OCI-LY3 (cell line): Measurements from ENCODE around the gene WNT7B.

Experiments used
- H2AFZ ChIP-seq: fragments of 200-600, 300-600 bp; shearing (Covaris generic); 2 replicates; pipeline ENCODE4 v1.6.0; 2014; ENCODE audit warnings: antibody characterized with exemption, low read depth, low read length
- H3K27ac ChIP-seq: fragments of 200-600, 300-600 bp; sonication (generic); 2 replicates; pipeline ENCODE4 v1.5.1; 2014; ENCODE audit warnings: mild to moderate bottlenecking, low read length, moderate library complexity, mixed read lengths
- H3K27me3 ChIP-seq: fragments of 200-600, 300-600 bp; sonication (generic); 2 replicates; pipeline ENCODE4 v1.6.1; 2014; ENCODE audit warnings: low read depth, low read length, mixed read lengths
- H3K36me3 ChIP-seq: fragments of 200-600, 300-600 bp; sonication (generic); replicated peaks from 2 replicates; pipeline ENCODE3; 2014; ENCODE audit warnings: low read depth, low read length, mixed read lengths
- H3K4me1 ChIP-seq: fragments of 300-600, 200-600 bp; sonication (generic); 2 replicates; pipeline ENCODE4 v1.6.1; 2014; ENCODE audit warnings: low read length, mixed read lengths
- H3K4me2 ChIP-seq: fragments of 200-600, 300-600 bp; sonication (generic); 2 replicates; pipeline ENCODE4 v1.6.1; 2014; ENCODE audit warnings: low read length, mixed read lengths
- H3K4me3 ChIP-seq: fragments of 300-600, 200-600 bp; sonication (generic); 2 replicates; pipeline ENCODE4 v1.5.1; 2014; ENCODE audit warnings: antibody characterized with exemption, mild to moderate bottlenecking, low read length, moderate library complexity
- H3K79me2 ChIP-seq: fragments of 300-600, 200-600 bp; shearing (Covaris generic); 2 replicates; pipeline ENCODE4 v1.6.1; 2014; ENCODE audit warnings: mild to moderate bottlenecking, low read length, mixed read lengths
- H3K9ac ChIP-seq: fragments of 300-600, 200-600 bp; shearing (Covaris generic); 2 replicates; pipeline ENCODE4 v1.6.0; 2014; ENCODE audit warnings: mild to moderate bottlenecking, low read length, moderate library complexity
- H3K9me3 ChIP-seq: fragments of 200-600, 300-600 bp; shearing (Covaris generic); 2 replicates; pipeline ENCODE4 v1.6.1; 2014; ENCODE audit warnings: low read length, mixed read lengths; ENCODE audit not compliant: insufficient read depth
- H4K20me1 ChIP-seq: fragments of 200-600, 300-600 bp; sonication (generic); 2 replicates; pipeline ENCODE4 v1.6.1; 2016; ENCODE audit warnings: low read length, mixed read lengths; ENCODE audit not compliant: insufficient read depth
- EZH2phosphoT487 ChIP-seq: fragments of 200-600 bp; shearing (Covaris generic); IDR thresholded peaks from 2 replicates; pipeline ENCODE4 v1.6.1; 2018; ENCODE audit warnings: antibody characterized with exemption, mixed run types, low read depth
- TF ChIP-seq, protein P1 (sequence below): fragments of 200-600, 300-600 bp; sonication (generic); IDR thresholded peaks from 2 replicates; pipeline ENCODE4 v1.5.1; 2014; ENCODE audit warnings: antibody characterized with exemption, low read length, low read depth

The WNT7B gene

DNA sequence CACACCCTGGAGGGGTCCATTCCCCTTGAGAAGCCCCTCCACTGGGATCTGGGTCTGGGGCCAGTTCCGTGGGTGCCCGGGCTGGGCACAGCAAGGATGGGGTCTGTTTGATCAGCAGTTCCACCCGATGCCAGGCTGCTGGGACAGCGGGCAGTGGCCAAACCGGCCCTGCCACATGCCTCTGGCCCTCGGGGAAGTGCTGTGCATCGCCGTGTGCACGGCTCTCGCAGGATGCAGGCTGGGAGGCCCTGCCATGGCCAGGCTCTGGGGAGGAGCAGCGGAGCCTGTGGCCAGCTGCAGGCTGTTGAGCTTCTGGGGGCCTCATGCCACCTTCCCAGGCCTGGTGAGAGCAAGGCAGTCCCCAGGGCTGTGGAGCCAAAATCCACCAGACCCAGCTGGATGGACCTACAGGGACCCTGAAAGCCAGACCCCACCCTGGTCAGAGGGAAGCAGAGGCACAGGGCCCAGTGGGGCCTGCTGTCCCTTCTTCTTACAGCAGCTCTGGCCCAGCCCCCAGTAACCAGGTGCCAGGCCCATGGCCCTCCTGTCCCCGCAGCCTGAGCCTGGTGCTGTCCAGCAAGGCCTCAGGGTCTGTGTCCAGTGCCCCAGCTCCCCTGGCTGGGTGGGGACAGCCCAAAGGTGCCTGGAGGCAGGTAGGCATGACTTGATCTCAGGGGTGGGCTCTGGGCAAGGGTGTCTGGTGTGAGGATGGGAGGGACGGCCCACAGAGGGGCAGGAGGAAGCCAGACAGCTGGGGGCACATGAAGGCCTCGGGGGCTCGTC, 57.3 kb downstream of the WNT7B start:
- no peaks in the 10 kb centered on the region for H4K20me1 ChIP-seq
- no peaks in the 10 kb centered on the region for H3K4me1 ChIP-seq
- no peak overlapping the region for H3K27ac ChIP-seq
- H3K9ac ChIP-seq = no peak overlapping the region
- H3K9me3 ChIP-seq = no peaks in the 10 kb centered on the region
- H3K79me2 ChIP-seq = no peaks in the 10 kb centered on the region
- peaks cover 6% of the 10 kb centered on the region for H3K27me3 ChIP-seq
- H3K4me3 ChIP-seq = no peak overlapping the region
- no peak overlapping the region for H3K4me2 ChIP-seq
- H3K36me3 ChIP-seq = no peaks in the 10 kb centered on the region
- TF ChIP-seq EZH2phosphoT487 = no peak
- TF ChIP-seq, protein P1, sequence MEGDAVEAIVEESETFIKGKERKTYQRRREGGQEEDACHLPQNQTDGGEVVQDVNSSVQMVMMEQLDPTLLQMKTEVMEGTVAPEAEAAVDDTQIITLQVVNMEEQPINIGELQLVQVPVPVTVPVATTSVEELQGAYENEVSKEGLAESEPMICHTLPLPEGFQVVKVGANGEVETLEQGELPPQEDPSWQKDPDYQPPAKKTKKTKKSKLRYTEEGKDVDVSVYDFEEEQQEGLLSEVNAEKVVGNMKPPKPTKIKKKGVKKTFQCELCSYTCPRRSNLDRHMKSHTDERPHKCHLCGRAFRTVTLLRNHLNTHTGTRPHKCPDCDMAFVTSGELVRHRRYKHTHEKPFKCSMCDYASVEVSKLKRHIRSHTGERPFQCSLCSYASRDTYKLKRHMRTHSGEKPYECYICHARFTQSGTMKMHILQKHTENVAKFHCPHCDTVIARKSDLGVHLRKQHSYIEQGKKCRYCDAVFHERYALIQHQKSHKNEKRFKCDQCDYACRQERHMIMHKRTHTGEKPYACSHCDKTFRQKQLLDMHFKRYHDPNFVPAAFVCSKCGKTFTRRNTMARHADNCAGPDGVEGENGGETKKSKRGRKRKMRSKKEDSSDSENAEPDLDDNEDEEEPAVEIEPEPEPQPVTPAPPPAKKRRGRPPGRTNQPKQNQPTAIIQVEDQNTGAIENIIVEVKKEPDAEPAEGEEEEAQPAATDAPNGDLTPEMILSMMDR = no peak
- H2AFZ ChIP-seq = no peak overlapping the region

DNA sequence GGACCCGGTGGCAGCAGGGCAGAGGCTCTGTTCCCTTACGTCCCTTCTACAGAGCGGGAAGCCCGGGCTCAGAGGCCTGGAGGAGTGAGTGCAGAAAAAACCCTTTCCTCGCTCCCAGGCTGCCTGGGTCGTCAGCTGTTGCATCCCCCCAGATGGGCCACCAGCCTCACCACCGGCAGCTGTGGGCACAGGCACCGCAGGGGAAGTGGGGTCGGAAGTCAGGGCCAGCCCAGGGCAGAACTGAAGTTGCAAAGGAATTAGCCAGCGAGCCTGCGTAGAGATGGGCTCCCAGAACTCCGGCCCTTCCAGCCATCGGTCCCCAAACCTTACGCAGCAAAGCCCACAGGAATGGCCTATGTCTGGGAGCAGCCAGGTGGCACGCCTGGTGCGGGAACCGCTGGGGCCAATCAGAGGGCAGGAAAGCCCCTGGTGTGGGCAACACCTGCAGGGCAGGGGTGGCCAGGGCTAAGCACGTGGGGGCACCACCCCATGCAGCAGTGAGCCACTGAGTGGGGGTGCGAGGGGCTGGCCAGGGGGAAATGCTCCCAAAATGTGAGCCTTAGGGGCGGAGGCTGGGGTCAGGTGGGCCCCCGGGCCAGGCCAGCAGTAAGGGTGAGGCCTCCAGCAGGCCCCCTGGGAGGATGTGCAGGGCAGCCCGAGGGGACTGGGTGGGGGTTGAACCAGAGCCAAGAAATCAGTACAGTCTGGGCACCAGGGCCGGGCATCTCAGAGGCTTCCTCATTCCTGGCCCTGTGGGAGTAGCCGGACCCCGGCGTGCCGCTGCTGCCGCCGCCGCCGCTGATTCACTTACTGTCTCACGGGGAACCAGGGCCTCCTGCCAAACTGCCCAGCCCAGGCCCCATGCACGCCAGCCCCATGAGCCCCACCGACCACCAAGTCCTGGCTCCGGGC, 58.2 kb downstream of the WNT7B start:
- Histone ChIP-seq H3K36me3 (no peaks in the 10 kb centered on the region), H3K4me3 (no peak overlapping the region), H3K9ac (no peak overlapping the region), H3K27me3 (peaks cover 6% of the 10 kb centered on the region), H3K9me3 (no peaks in the 10 kb centered on the region), H3K79me2 (no peaks in the 10 kb centered on the region), H3K4me2 (no peak overlapping the region), H4K20me1 (no peaks in the 10 kb centered on the region), H3K27ac (no peak overlapping the region), H3K4me1 (no peaks in the 10 kb centered on the region), H2AFZ (no peak overlapping the region)
- TF ChIP-seq, protein P1 = no peak
- no peak for TF ChIP-seq EZH2phosphoT487

DNA sequence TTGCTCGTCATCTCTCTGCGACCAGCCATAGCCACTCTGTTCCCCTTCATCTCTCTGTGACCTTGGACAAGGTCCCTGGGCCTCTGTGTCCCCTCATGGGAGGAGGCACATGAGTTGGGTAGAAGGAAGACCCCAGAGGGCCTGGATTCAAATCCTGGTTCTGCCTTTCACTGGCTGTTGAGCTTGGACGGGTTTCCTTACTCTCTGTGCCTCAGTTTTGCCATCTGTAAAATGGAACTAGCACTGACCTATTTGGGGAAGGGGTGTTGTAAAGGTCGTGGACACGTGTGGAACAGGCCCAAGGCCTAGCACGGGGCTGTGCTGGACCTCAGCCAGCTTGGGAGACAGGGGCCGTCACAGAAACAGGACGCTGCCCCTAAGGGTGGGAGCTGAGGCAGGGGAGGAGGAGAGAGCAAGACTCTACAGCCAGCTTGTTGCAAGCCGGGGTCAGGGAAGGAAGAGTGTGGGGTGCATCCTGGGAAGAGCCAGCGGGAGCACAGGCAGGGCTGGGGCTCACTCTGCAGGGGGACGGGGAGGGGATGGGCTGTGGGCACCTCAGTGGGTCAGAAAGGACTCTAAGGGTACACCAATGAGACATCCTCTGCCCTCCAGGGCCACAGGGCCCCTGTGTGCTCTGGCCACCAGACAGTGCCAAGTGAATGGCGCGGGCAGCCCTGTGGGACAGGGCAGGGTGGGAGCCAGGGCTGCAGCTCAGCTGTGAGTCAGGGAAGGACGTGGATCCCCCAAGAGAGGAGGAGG, 59.1 kb downstream of the WNT7B start:
- H3K27me3 ChIP-seq = peaks cover 6% of the 10 kb centered on the region
- no peak overlapping the region for H2AFZ ChIP-seq
- H3K36me3 ChIP-seq = no peaks in the 10 kb centered on the region
- no peaks in the 10 kb centered on the region for H3K79me2 ChIP-seq
- H4K20me1 ChIP-seq = no peaks in the 10 kb centered on the region
- H3K4me1 ChIP-seq = no peaks in the 10 kb centered on the region
- no peak overlapping the region for H3K4me3 ChIP-seq
- no peak overlapping the region for H3K9ac ChIP-seq
- H3K27ac ChIP-seq = no peak overlapping the region
- TF ChIP-seq, protein P1 = no peak
- TF ChIP-seq EZH2phosphoT487 = no peak
- no peaks in the 10 kb centered on the region for H3K9me3 ChIP-seq
- no peak overlapping the region for H3K4me2 ChIP-seq

DNA sequence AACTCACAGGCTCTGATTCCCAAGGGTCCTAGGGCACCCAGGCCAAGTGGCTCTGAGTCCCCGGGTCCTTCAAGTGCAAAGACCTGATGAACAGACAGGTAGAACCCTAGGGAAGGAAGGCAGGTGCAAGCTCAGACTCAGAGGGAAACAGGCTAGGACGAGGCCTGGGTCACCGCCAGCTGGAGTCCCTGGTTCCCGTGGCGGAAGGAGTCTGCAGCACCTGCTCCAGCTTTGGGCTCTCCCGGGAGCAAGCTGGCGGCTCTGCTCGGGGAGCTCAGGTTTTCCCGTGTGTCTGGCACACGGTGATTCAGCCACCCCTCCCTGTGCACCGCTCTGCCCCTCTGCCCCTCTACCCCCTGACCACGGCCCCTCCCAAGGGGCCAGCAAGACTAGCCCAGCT, 59.8 kb downstream of the WNT7B start:
- no peaks in the 10 kb centered on the region for H3K4me1 ChIP-seq
- H3K9me3 ChIP-seq = no peaks in the 10 kb centered on the region
- peaks cover 6% of the 10 kb centered on the region for H3K27me3 ChIP-seq
- H4K20me1 ChIP-seq = no peaks in the 10 kb centered on the region
- H3K4me2 ChIP-seq = no peak overlapping the region
- no peak overlapping the region for H3K4me3 ChIP-seq
- TF ChIP-seq, protein P1 = no peak
- TF ChIP-seq EZH2phosphoT487 = no peak
- H2AFZ ChIP-seq = no peak overlapping the region
- H3K9ac ChIP-seq = no peak overlapping the region
- no peaks in the 10 kb centered on the region for H3K79me2 ChIP-seq
- no peak overlapping the region for H3K27ac ChIP-seq
- H3K36me3 ChIP-seq = no peaks in the 10 kb centered on the region
